Panc1 (cell line): ENCODE measurements around the gene CD300LF.

Source experiments
- TF ChIP-seq, protein P1 (sequence below): fragments of 450-650 bp; IDR thresholded peaks from 2 replicates; pipeline ENCODE4 v1.5.1; 2017; ENCODE audit warnings: mild to moderate bottlenecking
- TF ChIP-seq, protein P2 (sequence below), 2 experiments: IDR thresholded peaks; 2 replicates each; pipeline ENCODE4 v1.6.1; 2011 to 2012; ENCODE audit warnings: low read depth in 2 of 2, control low read depth in 1 of 2, low read length in 1 of 2, mild to moderate bottlenecking in 1 of 2, moderate library complexity in 1 of 2; ENCODE audit not compliant: insufficient read depth in 1 of 2

DNA sequence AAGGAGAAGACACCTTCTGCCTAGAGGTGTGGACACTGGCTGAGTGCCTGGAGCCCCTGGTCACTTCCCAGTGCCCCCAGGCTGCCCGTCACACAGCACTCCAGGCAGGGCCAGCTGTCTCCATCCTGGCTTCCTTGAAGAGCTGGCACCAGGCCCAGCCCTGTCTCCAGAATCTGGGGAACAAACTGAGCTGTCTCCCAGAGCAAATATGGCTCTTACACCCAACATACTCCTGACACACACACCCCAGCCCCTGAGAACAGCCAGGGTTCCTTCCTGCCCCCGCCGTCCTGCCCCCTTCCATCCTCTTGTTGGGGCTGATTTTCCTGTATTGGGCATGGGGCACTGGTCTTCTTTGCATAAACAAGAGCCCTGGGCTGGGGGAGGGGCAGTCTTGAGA lies 44.8 kb upstream of the CD300LF start:
- TF ChIP-seq, protein P1, sequence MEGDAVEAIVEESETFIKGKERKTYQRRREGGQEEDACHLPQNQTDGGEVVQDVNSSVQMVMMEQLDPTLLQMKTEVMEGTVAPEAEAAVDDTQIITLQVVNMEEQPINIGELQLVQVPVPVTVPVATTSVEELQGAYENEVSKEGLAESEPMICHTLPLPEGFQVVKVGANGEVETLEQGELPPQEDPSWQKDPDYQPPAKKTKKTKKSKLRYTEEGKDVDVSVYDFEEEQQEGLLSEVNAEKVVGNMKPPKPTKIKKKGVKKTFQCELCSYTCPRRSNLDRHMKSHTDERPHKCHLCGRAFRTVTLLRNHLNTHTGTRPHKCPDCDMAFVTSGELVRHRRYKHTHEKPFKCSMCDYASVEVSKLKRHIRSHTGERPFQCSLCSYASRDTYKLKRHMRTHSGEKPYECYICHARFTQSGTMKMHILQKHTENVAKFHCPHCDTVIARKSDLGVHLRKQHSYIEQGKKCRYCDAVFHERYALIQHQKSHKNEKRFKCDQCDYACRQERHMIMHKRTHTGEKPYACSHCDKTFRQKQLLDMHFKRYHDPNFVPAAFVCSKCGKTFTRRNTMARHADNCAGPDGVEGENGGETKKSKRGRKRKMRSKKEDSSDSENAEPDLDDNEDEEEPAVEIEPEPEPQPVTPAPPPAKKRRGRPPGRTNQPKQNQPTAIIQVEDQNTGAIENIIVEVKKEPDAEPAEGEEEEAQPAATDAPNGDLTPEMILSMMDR: no peak
- TF ChIP-seq, protein P2, sequence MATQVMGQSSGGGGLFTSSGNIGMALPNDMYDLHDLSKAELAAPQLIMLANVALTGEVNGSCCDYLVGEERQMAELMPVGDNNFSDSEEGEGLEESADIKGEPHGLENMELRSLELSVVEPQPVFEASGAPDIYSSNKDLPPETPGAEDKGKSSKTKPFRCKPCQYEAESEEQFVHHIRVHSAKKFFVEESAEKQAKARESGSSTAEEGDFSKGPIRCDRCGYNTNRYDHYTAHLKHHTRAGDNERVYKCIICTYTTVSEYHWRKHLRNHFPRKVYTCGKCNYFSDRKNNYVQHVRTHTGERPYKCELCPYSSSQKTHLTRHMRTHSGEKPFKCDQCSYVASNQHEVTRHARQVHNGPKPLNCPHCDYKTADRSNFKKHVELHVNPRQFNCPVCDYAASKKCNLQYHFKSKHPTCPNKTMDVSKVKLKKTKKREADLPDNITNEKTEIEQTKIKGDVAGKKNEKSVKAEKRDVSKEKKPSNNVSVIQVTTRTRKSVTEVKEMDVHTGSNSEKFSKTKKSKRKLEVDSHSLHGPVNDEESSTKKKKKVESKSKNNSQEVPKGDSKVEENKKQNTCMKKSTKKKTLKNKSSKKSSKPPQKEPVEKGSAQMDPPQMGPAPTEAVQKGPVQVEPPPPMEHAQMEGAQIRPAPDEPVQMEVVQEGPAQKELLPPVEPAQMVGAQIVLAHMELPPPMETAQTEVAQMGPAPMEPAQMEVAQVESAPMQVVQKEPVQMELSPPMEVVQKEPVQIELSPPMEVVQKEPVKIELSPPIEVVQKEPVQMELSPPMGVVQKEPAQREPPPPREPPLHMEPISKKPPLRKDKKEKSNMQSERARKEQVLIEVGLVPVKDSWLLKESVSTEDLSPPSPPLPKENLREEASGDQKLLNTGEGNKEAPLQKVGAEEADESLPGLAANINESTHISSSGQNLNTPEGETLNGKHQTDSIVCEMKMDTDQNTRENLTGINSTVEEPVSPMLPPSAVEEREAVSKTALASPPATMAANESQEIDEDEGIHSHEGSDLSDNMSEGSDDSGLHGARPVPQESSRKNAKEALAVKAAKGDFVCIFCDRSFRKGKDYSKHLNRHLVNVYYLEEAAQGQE (IDR thresholded peaks at IDR 0.05; ENCODE audit: insufficient read depth in 1 of 2, low read depth in 2 of 2, low read length in 1 of 2): no peak
